GM23338 (cell line): ENCODE results near the gene PPM1E. TPM values are rescaled to one million over a fixed set of nuclear protein-coding genes. Genes with fewer than 3 reads are reported as not detected.

ENCODE experiments used
- ATAC-seq: fragments of 200-7000 bp; cut with Tn5 transposase; 3 replicates; pipeline ENCODE4 v1.9.1; 2020
- DNase-seq: peaks from one replicate; pipeline ENCODE4 v3.0.0-alpha.2; 2015; ENCODE audit warnings: low spot score
- H2AFZ ChIP-seq: fragments of 200-600 bp; sonication (generic); 2 replicates; pipeline ENCODE4 v1.8.0; 2016; ENCODE audit warnings: antibody characterized with exemption, mild to moderate bottlenecking, moderate library complexity
- H3F3A ChIP-seq: fragments of 200-600 bp; sonication (generic); replicated peaks from 2 replicates; pipeline ENCODE4 v1.8.0; 2017; ENCODE audit warnings: antibody characterized with exemption, mixed run types, low read depth
- H3K27ac ChIP-seq: fragments of 200-600 bp; sonication (generic); 2 replicates; pipeline ENCODE4 v1.6.1; 2016; ENCODE audit warnings: low read depth
- H3K27me3 ChIP-seq: fragments of 200-600 bp; sonication (generic); 2 replicates; pipeline ENCODE4 v1.8.0; 2016; ENCODE audit warnings: mild to moderate bottlenecking, mixed run types, moderate library complexity; ENCODE audit not compliant: insufficient read depth
- H3K36me3 ChIP-seq: fragments of 200-600 bp; sonication (generic); 2 replicates; pipeline ENCODE4 v1.8.0; 2016; ENCODE audit warnings: mild to moderate bottlenecking; ENCODE audit not compliant: insufficient read depth
- H3K4me1 ChIP-seq: fragments of 200-600 bp; sonication (generic); 2 replicates; pipeline ENCODE4 v1.8.0; 2016; ENCODE audit warnings: mild to moderate bottlenecking, moderate library complexity; ENCODE audit not compliant: insufficient read depth
- H3K4me2 ChIP-seq: fragments of 200-600 bp; sonication (generic); 2 replicates; pipeline ENCODE4 v1.7.1; 2017; ENCODE audit warnings: mixed run types
- H3K4me3 ChIP-seq: fragments of 200-600 bp; sonication (generic); 2 replicates; pipeline ENCODE4 v1.6.1; 2016; ENCODE audit warnings: mixed run types
- H3K79me2 ChIP-seq: fragments of 200-600 bp; sonication (generic); replicated peaks from 2 replicates; pipeline ENCODE4 v1.8.0; 2017; ENCODE audit warnings: mild to moderate bottlenecking; ENCODE audit not compliant: insufficient read depth
- H3K9me2 ChIP-seq: fragments of 200-600 bp; sonication (generic); 2 replicates; pipeline ENCODE4 v1.8.0; 2017; ENCODE audit not compliant: insufficient read depth
- H4K20me1 ChIP-seq: fragments of 200-600 bp; sonication (generic); replicated peaks from 2 replicates; pipeline ENCODE4 v1.8.0; 2017; ENCODE audit warnings: mild to moderate bottlenecking; ENCODE audit not compliant: insufficient read depth
- H3K27ac Mint-ChIP-seq: 2 replicates; pipeline ENCODE4 v1.8.0; 2020; ENCODE audit warnings: inconsistent platforms, mild to moderate bottlenecking, moderate library complexity, mixed read lengths
- H3K27me3 Mint-ChIP-seq: 3 replicates; pipeline ENCODE4 v1.8.0; 2022; ENCODE audit warnings: low read depth, mild to moderate bottlenecking, moderate library complexity, mixed read lengths, inconsistent platforms; ENCODE audit not compliant: insufficient read depth, poor library complexity
- H3K36me3 Mint-ChIP-seq: 3 replicates; pipeline ENCODE4 v1.8.0; 2021; ENCODE audit warnings: low read depth, mild to moderate bottlenecking, inconsistent platforms, moderate library complexity, mixed read lengths
- H3K4me1 Mint-ChIP-seq: 3 replicates; pipeline ENCODE4 v1.8.0; 2020; ENCODE audit warnings: mild to moderate bottlenecking, inconsistent platforms, mixed read lengths
- H3K4me3 Mint-ChIP-seq: 3 replicates; pipeline ENCODE4 v1.8.0; 2021; ENCODE audit warnings: moderate library complexity, mild to moderate bottlenecking, inconsistent platforms, mixed read lengths
- H3K9me3 Mint-ChIP-seq: 3 replicates; pipeline ENCODE4 v1.8.0; 2020; ENCODE audit warnings: moderate library complexity, mild to moderate bottlenecking, inconsistent platforms, mixed read lengths
- CREB1 ChIP-seq: fragments of 250-450 bp; sonication (Bioruptor Pico); IDR thresholded peaks from 2 replicates; pipeline ENCODE4 v1.5.0; 2020; ENCODE audit warnings: low read depth, mild to moderate bottlenecking, moderate library complexity
- CTCF ChIP-seq, 2 experiments: fragments of 200-600 bp in 1 of 2; sonication (generic) in 1 of 2; conservative IDR thresholded peaks; 2 replicates each; pipeline versions ENCODE4 v1.5.1 to v1.6.1; 2016 to 2017; ENCODE audit warnings: antibody characterized with exemption in 2 of 2, low read depth in 2 of 2, mild to moderate bottlenecking in 2 of 2, moderate library complexity in 1 of 2
- ETS1 ChIP-seq: IDR thresholded peaks from 2 replicates; pipeline ENCODE4 v1.6.1; 2016; ENCODE audit warnings: antibody characterized with exemption
- EZH2 ChIP-seq: fragments of 200-600 bp; sonication (generic); IDR thresholded peaks from one replicate; pipeline ENCODE4 v1.8.0; 2017; ENCODE audit warnings: antibody characterized with exemption, mild to moderate bottlenecking, low read depth; ENCODE audit not compliant: unreplicated experiment
- EZH2phosphoT487 ChIP-seq: fragments of 200-600 bp; sonication (generic); IDR thresholded peaks from one replicate; pipeline ENCODE4 v1.8.1; 2018; ENCODE audit warnings: antibody characterized with exemption; ENCODE audit not compliant: unreplicated experiment
- JUNB ChIP-seq: IDR thresholded peaks from one replicate; pipeline ENCODE4 v1.6.1; 2016; ENCODE audit warnings: antibody characterized with exemption; ENCODE audit not compliant: unreplicated experiment
- NANOG ChIP-seq: IDR thresholded peaks from 2 replicates; pipeline ENCODE4 v1.6.1; 2016; ENCODE audit warnings: antibody characterized with exemption, borderline replicate concordance
- POLR2AphosphoS5 ChIP-seq: IDR thresholded peaks from 2 replicates; pipeline ENCODE4 v1.6.1; 2016; ENCODE audit warnings: antibody characterized with exemption, low read depth
- REST ChIP-seq: IDR thresholded peaks from one replicate; pipeline ENCODE4 v1.6.1; 2018; ENCODE audit warnings: antibody characterized with exemption; ENCODE audit not compliant: unreplicated experiment
- STAT1 ChIP-seq: IDR thresholded peaks from one replicate; pipeline ENCODE4 v1.6.1; 2016; ENCODE audit warnings: antibody characterized with exemption; ENCODE audit not compliant: unreplicated experiment
- ZNF114 ChIP-seq: fragments of 250-450 bp; sonication (Bioruptor Pico); IDR thresholded peaks from 2 replicates; pipeline ENCODE4 v1.5.0; 2020; ENCODE audit warnings: mild to moderate bottlenecking, moderate library complexity
- ZNF331 ChIP-seq: fragments of 250-450 bp; sonication (Bioruptor Pico); IDR thresholded peaks from 2 replicates; pipeline ENCODE4 v1.5.0; 2020; ENCODE audit warnings: low read depth, mild to moderate bottlenecking, moderate library complexity
- ZNF462 ChIP-seq: fragments of 250-450 bp; sonication (Bioruptor Pico); IDR thresholded peaks from 2 replicates; pipeline ENCODE4 v1.5.0; 2020; ENCODE audit warnings: mild to moderate bottlenecking, moderate library complexity
- polyA plus RNA-seq: library from polyadenylated mRNA; unstranded; fragments of >200 nt; fragmentation: Nextera tagmentation; extraction: Ambion mirVana; gene quantifications from 2 replicates; pipeline ENCODE4 v1.2.1, GENCODE V29; 2016
- total RNA-seq: library from RNA; depleted of rRNA; stranded (reverse); fragments of >200 nt; shearing (Covaris generic); gene quantifications from 2 replicates; pipeline ENCODE4 v1.2.3, GENCODE V29; 2014

The PPM1E gene
- total and polyA plus RNA-seq, 2 experiments from 2014 or later: 2.1 to 13.8 TPM

- H2AFZ ChIP-seq: no peak overlapping the region
- H3K4me2 ChIP-seq: no peak overlapping the region
- no peak overlapping the region for H3K27ac Mint-ChIP-seq
- 0 out of 2 replicates have a peak, but pooled peaks cover 2% of the 10 kb centered on the region for H4K20me1 ChIP-seq
- H3K4me1 Mint-ChIP-seq: no peaks in the 10 kb centered on the region
- no peaks in the 10 kb centered on the region; the same call in 2 of the 3 replicates for H3K9me3 Mint-ChIP-seq
- no peaks in the 10 kb centered on the region for H3K27me3 ChIP-seq
- H3K27me3 Mint-ChIP-seq: no peaks in the 10 kb centered on the region
- no peaks in the 10 kb centered on the region for H3F3A ChIP-seq
- H3K27ac ChIP-seq: no peak overlapping the region
- H3K4me3 Mint-ChIP-seq: no peak overlapping the region
- no peak overlapping the region for H3K4me3 ChIP-seq
- no peaks in the 10 kb centered on the region for H3K4me1 ChIP-seq
- H3K36me3 Mint-ChIP-seq: peaks cover 28% of the 10 kb centered on the region; the same call in 2 of the 3 replicates
- no peaks in the 10 kb centered on the region for H3K9me2 ChIP-seq
- peaks cover 12% of the 10 kb centered on the region for H3K79me2 ChIP-seq
- TF ChIP-seq NANOG (no peak), EZH2phosphoT487 (no peak), JUNB (no peak), ZNF462 (CRISPR knock-in tag) (no peak), POLR2AphosphoS5 (no peak), ZNF114 (CRISPR knock-in tag) (no peak), ZNF331 (CRISPR knock-in tag) (no peak), STAT1 (no peak), EZH2 (no peak), ETS1 (no peak), CREB1 (CRISPR knock-in tag) (no peak), REST (no peak), CTCF (conservative IDR thresholded peaks at IDR 0.05; ENCODE audit: low read depth in 2 of 2) (no peak)
- ATAC-seq (no peak), DNase-seq (no peak)
- H3K36me3 ChIP-seq: peaks cover 5% of the 10 kb centered on the region; the same call in 1 of the 2 replicates
Measured at GRCh38 chr17:59024916-59025315, 269.3 kb downstream of the PPM1E start.
